IPS-15b (cell line): ENCODE measurements around the gene KLHL2.

Source experiments
- H3K27me3 ChIP-seq: one replicate; pipeline ENCODE4 v1.6.1; 2013; ENCODE audit warnings: low read length; ENCODE audit not compliant: control insufficient read depth, insufficient read depth
- H3K36me3 ChIP-seq: one replicate; pipeline ENCODE4 v1.6.1; 2013; ENCODE audit warnings: low read length; ENCODE audit not compliant: control insufficient read depth, insufficient read depth
- H3K4me1 ChIP-seq: one replicate; pipeline ENCODE4 v1.6.1; 2013; ENCODE audit warnings: mild to moderate bottlenecking, low read length; ENCODE audit not compliant: control insufficient read depth, insufficient read depth
- H3K4me3 ChIP-seq: one replicate; pipeline ENCODE4 v1.5.1; 2013; ENCODE audit warnings: low read depth, low read length
- H3K9ac ChIP-seq: one replicate; pipeline ENCODE4 v1.6.1; 2013; ENCODE audit warnings: low read depth, mild to moderate bottlenecking, low read length
- H3K9me3 ChIP-seq: one replicate; pipeline ENCODE4 v1.6.1; 2013; ENCODE audit warnings: mild to moderate bottlenecking, low read length; ENCODE audit not compliant: control insufficient read depth, insufficient read depth

Gene KLHL2

DNA sequence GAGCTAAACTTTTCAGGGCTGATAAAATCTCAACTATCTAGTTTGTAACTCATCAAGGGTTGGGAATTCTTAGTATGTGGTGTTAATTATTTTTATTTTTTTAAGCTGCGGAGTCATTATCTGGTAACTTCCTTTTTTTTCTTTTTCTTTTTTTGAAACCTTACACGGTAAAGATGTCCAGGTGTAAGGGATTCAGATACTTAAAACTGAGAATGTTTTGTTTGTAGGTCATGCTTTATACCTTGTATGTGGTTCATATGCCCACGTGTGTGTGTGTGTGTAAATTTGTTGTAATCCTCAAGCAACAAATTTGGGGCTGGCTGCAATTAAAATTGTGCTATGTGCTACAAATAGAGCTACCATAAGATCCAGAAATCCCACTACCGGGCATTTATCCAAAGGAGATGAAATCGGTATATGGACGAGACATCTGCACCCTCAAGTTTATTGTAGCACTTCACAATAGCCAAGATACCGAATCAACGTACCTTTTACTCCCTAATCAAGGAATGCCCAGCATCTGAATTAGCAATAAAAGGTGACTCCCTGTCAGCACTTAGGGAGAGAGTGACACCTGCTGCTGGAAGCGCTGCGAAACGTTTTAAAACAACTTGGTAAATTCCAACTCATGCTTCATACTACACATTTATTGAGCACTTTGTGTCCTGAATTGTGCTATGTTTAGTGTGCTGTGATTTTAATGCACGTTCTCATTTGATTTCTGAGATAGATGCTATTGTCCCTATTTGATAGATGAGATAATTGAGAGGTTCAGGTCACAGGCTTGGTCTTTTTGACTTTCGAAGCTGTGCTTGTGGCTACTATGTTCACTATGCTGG, 136.2 kb downstream of the KLHL2 start:
- Histone ChIP-seq H3K27me3 (no peaks in the 10 kb centered on the region), H3K4me1 (no peaks in the 10 kb centered on the region), H3K9me3 (no peaks in the 10 kb centered on the region), H3K36me3 (peaks cover 12% of the 10 kb centered on the region), H3K9ac (no peak overlapping the region), H3K4me3 (no peak overlapping the region)

GRCh38 chr4:165345666-165346417, 138.5 kb downstream of the KLHL2 start:
- H3K36me3 ChIP-seq: no peaks in the 10 kb centered on the region
- no peaks in the 10 kb centered on the region for H3K9me3 ChIP-seq
- H3K4me3 ChIP-seq: no peak overlapping the region
- H3K27me3 ChIP-seq: no peaks in the 10 kb centered on the region
- H3K4me1 ChIP-seq: no peaks in the 10 kb centered on the region
- no peak overlapping the region for H3K9ac ChIP-seq

DNA sequence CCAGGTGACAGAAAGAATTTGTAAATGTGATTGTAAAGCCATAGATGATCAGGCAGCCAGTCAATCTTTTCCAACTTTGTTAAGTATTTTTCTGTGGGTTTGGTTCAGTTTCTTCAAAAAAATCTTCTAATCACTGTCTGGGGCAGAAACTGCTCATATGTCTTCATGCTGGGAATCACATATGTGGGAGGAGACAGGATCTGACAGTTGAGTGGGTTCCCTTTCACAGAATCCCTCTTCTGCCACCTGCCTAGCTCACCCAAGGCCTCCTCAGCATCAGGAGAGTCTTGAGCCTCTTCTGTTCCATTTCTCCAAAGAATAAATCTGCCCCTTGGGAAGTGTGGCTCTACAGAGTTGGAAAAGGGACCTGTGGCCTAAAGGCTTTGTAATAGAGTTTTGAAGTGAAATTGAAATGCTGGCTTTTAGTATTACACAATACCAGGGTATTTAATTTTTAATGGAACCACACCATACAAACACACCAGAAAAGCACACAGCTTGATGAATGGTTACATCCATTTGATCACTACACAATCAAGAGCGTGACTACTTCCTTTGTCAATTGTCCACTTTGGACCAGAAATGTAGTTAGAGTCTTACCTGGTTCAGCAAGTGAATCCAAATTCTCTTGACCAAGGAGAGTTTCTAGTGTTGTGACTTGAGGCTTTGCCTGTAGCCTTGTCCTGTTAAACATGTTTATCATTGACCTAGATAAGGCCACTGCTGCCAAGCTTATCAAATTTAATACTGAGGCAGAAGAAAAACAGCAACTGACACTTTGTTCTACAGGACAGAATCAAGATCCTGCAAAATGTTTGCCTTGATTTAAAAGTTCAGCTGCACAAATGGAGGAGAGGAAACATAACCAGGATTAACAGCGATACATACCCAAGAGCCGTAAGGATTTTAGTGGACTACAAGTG, 140.5 kb downstream of the KLHL2 start:
- no peaks in the 10 kb centered on the region for H3K9me3 ChIP-seq
- no peaks in the 10 kb centered on the region for H3K4me1 ChIP-seq
- no peaks in the 10 kb centered on the region for H3K27me3 ChIP-seq
- H3K9ac ChIP-seq: no peak overlapping the region
- no peaks in the 10 kb centered on the region for H3K36me3 ChIP-seq
- no peak overlapping the region for H3K4me3 ChIP-seq

GRCh38 chr4:165351359-165352130, 144.2 kb downstream of the KLHL2 start:
- Histone ChIP-seq H3K4me1 (no peaks in the 10 kb centered on the region), H3K36me3 (no peaks in the 10 kb centered on the region), H3K27me3 (no peaks in the 10 kb centered on the region), H3K4me3 (no peak overlapping the region), H3K9me3 (no peaks in the 10 kb centered on the region), H3K9ac (no peak overlapping the region)

DNA sequence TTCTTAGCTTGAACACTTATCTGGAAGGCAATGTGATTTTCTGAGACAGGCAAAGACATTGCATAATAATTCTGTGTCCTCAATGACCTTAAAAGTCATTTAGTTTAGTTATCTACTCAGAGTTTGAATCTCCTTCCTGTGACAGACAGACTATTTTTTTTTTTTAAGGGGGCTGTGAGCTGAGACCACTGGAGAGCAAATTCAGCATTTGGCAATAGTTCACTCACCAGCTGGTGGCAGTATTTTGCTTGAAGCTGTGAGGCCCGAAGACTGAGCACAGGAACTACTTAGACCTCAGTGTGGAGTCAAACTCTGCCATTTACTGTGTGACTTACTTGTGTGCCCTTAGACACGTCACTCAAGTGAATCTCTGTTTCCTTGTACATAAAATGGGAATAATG, 148.5 kb downstream of the KLHL2 start:
- no peaks in the 10 kb centered on the region for H3K4me1 ChIP-seq
- H3K27me3 ChIP-seq: no peaks in the 10 kb centered on the region
- H3K4me3 ChIP-seq: no peak overlapping the region
- H3K9ac ChIP-seq: no peak overlapping the region
- H3K36me3 ChIP-seq: no peaks in the 10 kb centered on the region
- H3K9me3 ChIP-seq: no peaks in the 10 kb centered on the region

- Histone ChIP-seq H3K36me3 (no peaks in the 10 kb centered on the region), H3K27me3 (no peaks in the 10 kb centered on the region), H3K4me3 (no peak overlapping the region), H3K4me1 (no peaks in the 10 kb centered on the region), H3K9me3 (no peaks in the 10 kb centered on the region), H3K9ac (no peak overlapping the region)
Measured at GRCh38 chr4:165359506-165359905, 152.1 kb downstream of the KLHL2 start.

DNA sequence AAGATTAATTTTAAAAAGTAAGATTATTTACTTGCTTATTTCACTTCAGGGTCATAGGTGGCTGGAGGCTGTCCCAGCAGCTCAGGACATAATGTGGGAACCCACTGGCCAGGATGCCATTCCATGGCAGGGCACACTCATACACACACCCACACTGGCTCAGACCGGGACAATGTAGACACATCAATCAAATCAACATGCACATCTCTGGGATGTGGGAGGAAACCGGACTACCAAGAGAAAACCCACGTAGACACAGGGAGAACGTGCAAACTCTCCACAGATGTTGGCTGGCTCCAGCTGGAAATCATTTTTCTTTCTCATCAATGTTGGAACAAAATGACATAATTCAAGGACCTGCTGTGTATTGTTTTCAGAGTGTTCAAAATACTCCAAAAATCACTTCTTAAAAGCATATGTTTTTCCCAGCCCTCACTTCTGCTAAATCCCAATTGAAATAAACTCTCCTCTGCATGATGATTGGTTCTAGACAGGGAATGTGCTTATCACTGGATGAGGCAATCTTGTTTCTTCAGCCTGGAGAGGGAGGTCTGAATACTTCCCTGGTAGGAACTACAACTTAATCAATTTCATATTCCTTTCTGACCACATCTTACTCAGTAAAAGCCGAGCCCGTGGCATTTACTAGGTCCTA, 152.8 kb downstream of the KLHL2 start:
- H3K9ac ChIP-seq: no peak overlapping the region
- no peaks in the 10 kb centered on the region for H3K27me3 ChIP-seq
- no peak overlapping the region for H3K4me3 ChIP-seq
- no peaks in the 10 kb centered on the region for H3K36me3 ChIP-seq
- no peaks in the 10 kb centered on the region for H3K4me1 ChIP-seq
- H3K9me3 ChIP-seq: no peaks in the 10 kb centered on the region

DNA sequence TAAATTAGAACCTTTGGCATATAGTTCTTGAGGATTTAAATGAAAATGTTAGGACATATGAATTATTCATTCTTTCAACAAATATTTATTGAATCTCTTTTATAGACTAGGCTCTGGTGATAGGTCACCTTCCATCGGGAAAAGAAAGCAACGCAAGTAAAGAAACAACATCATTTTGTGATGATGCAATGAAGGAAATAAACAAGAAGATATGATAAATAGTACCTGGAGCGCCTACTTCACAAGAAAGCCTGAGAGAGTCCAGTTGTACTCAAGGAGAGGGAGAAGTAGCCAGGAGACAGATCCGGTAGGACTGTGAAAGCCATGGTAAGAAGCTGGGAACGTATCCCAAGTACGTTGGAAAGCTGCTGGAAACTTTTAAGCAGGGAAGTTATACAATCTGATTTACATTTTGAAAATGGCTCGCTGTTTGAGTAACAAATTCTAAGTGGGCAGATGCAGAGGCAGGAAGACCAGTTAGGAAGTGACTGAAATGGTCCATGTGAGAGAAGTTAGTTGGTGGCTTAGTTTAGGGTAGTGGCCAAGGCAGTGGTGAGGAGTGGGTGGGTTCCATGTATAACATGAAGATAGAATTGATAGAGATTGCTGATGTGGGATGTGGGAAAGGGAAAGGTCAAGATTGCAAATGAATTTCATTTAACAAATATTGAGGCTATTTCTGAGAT, 153.8 kb downstream of the KLHL2 start:
- Histone ChIP-seq H3K4me1 (no peaks in the 10 kb centered on the region), H3K9ac (no peak overlapping the region), H3K27me3 (no peaks in the 10 kb centered on the region), H3K9me3 (no peaks in the 10 kb centered on the region), H3K36me3 (no peaks in the 10 kb centered on the region), H3K4me3 (no peak overlapping the region)

GRCh38 chr4:165361810-165362209, 154.4 kb downstream of the KLHL2 start:
- Histone ChIP-seq H3K4me1 (no peaks in the 10 kb centered on the region), H3K9me3 (no peaks in the 10 kb centered on the region), H3K36me3 (no peaks in the 10 kb centered on the region), H3K4me3 (no peak overlapping the region), H3K9ac (no peak overlapping the region), H3K27me3 (no peaks in the 10 kb centered on the region)

- H3K27me3 ChIP-seq: no peaks in the 10 kb centered on the region
- no peak overlapping the region for H3K9ac ChIP-seq
- no peak overlapping the region for H3K4me3 ChIP-seq
- no peaks in the 10 kb centered on the region for H3K36me3 ChIP-seq
- no peaks in the 10 kb centered on the region for H3K9me3 ChIP-seq
- no peaks in the 10 kb centered on the region for H3K4me1 ChIP-seq
Measured at GRCh38 chr4:165364452-165365080, 157.2 kb downstream of the KLHL2 start.
